ENCODE results near the gene COCH. TPM values are rescaled to one million over a fixed set of nuclear protein-coding genes. Genes with fewer than 3 reads are reported as not detected.

COCH gene
- total RNA-seq, 4 donors from 2014 or later, result 0.42 to 4.5 (median 3.0) TPM

- Histone ChIP-seq H3K9me3 (no peaks in the 10 kb centered on the region), H3K4me1 (no peaks in the 10 kb centered on the region), H3K27ac (replicated peaks in 1 of 4) (no peak overlapping the region), H3K4me3 (no peak overlapping the region), H3K27me3 (no peaks in the 10 kb centered on the region), H3K36me3 (no peaks in the 10 kb centered on the region)
- intact Hi-C loops (cut with DNase I), result no loop called here
- TF ChIP-seq CTCF (IDR thresholded peaks at IDR 0.05) (no peak), POLR2AphosphoS5 (IDR thresholded peaks at IDR 0.05) (no peak), POLR2A (IDR thresholded peaks at IDR 0.05; ENCODE audit: low read depth) (no peak), EP300 (IDR thresholded peaks at IDR 0.05) (no peak)
- no peak for DNase-seq (ENCODE audit: extremely low spot score)
- WGBS, result 79% methylated on average over 3 of the region's 3 CpGs
Measured at GRCh38 chr14:30884901-30885300, 10.5 kb downstream of the COCH start.

- Histone ChIP-seq H3K27ac (replicated peaks in 1 of 4) (no peak overlapping the region), H3K4me1 (no peaks in the 10 kb centered on the region), H3K36me3 (no peaks in the 10 kb centered on the region), H3K4me3 (no peak overlapping the region), H3K27me3 (no peaks in the 10 kb centered on the region), H3K9me3 (no peaks in the 10 kb centered on the region)
- intact Hi-C loops (cut with DNase I), result no loop called here
- WGBS, result 91% methylated on average over 7 of the region's 7 CpGs
- peak in 1 of 2 donors; percentile 42 for TF ChIP-seq POLR2AphosphoS5 (IDR thresholded peaks at IDR 0.05)
- no peak for TF ChIP-seq EP300 (IDR thresholded peaks at IDR 0.05)
- TF ChIP-seq POLR2A (IDR thresholded peaks at IDR 0.05; ENCODE audit: low read depth), result no peak
- DNase-seq (ENCODE audit: extremely low spot score), result no peak
Measured at GRCh38 chr14:30885840-30886740, 11.7 kb downstream of the COCH start.

- TF ChIP-seq CTCF (IDR thresholded peaks at IDR 0.05) (no peak), POLR2A (IDR thresholded peaks at IDR 0.05; ENCODE audit: low read depth) (no peak), POLR2AphosphoS5 (IDR thresholded peaks at IDR 0.05) (no peak), EP300 (IDR thresholded peaks at IDR 0.05) (no peak)
- Histone ChIP-seq H3K27me3 (no peaks in the 10 kb centered on the region), H3K36me3 (peaks cover 0 to 4% (median 0%) of the 10 kb centered on the region in 4 donors), H3K4me3 (no peak overlapping the region), H3K4me1 (no peaks in the 10 kb centered on the region), H3K9me3 (no peaks in the 10 kb centered on the region), H3K27ac (replicated peaks in 1 of 4) (no peak overlapping the region)
- no peak for DNase-seq (ENCODE audit: extremely low spot score)
- WGBS, result 94% methylated on average over 5 of the region's 5 CpGs
- intact Hi-C loops (cut with DNase I), result no loop called here
Measured at GRCh38 chr14:30888480-30889243, 14.3 kb downstream of the COCH start.

- TF ChIP-seq CTCF (IDR thresholded peaks at IDR 0.05) (no peak), POLR2A (IDR thresholded peaks at IDR 0.05; ENCODE audit: low read depth) (no peak), EP300 (IDR thresholded peaks at IDR 0.05) (no peak)
- H3K9me3 ChIP-seq, result no peaks in the 10 kb centered on the region
- H3K4me3 ChIP-seq, result no peak overlapping the region
- H3K4me1 ChIP-seq, result no peaks in the 10 kb centered on the region
- H3K27me3 ChIP-seq, result no peaks in the 10 kb centered on the region
- DNase-seq (ENCODE audit: extremely low spot score), result no peak
- 69% methylated on average over 4 of the region's 4 CpGs for WGBS
- H3K27ac ChIP-seq (replicated peaks in 1 of 4), result no peak overlapping the region
- H3K36me3 ChIP-seq, result peaks cover 0 to 4% (median 1%) of the 10 kb centered on the region in 4 donors
- intact Hi-C loops (cut with DNase I), result no loop called here
Measured at GRCh38 chr14:30889244-30889594, 14.9 kb downstream of the COCH start.

- no peak overlapping the region for H3K27ac ChIP-seq (replicated peaks in 1 of 4)
- no peak overlapping the region for H3K4me3 ChIP-seq
- no peaks in the 10 kb centered on the region for H3K27me3 ChIP-seq
- no peaks in the 10 kb centered on the region for H3K9me3 ChIP-seq
- peaks cover 0 to 20% (median 14%) of the 10 kb centered on the region in 4 donors for H3K36me3 ChIP-seq
- WGBS, result 94% methylated on average over 2 of the region's 2 CpGs
- TF ChIP-seq EP300 (IDR thresholded peaks at IDR 0.05) (no peak), POLR2A (IDR thresholded peaks at IDR 0.05; ENCODE audit: low read depth) (no peak), CTCF (IDR thresholded peaks at IDR 0.05) (no peak), POLR2AphosphoS5 (IDR thresholded peaks at IDR 0.05) (no peak)
- H3K4me1 ChIP-seq, result peaks cover 0 to 17% (median 5%) of the 10 kb centered on the region in 4 donors
- intact Hi-C loops (cut with DNase I), result no loop called here
- no peak for DNase-seq (ENCODE audit: extremely low spot score)
Measured at GRCh38 chr14:30893819-30894218, 19.5 kb downstream of the COCH start.
